ENCODE results near the gene SMYD3. TPM values are rescaled to one million over a fixed set of nuclear protein-coding genes. Genes with fewer than 3 reads are reported as not detected.

SMYD3 gene
- total and polyA plus RNA-seq, 12 donors: 13.5 to 78.2 (median 26.8) TPM

DNA sequence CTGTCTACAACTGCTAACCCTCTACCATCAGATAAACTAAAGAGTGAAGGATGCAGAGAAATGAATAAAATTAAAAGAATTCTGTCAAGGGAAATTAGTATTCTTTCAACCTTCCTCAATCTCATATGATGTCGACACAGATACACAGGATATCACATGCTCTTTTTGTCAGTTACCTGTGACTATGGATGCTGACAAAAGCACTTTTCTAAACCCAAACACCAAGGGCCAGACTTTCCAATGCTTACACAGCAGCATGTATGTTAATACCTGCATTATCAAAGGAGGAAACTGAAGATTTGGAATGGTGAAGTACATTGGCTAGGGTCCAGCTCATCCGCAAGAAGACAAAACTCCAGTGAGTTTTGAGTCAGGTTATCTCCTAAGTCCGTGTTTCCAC, 294.0 kb downstream of the SMYD3 start:
- intact Hi-C loops (cut with DNase I): no loop called here

GRCh38 chr1:246212013-246212412, 295.1 kb downstream of the SMYD3 start:
- Histone ChIP-seq H3K4me3 (no peak overlapping the region), H3K27me3 (no peaks in the 10 kb centered on the region), H3K27ac (no peak overlapping the region), H3K36me3 (replicated peaks in 1 of 2) (no peaks in the 10 kb centered on the region), H3K9me3 (replicated peaks in 1 of 3) (no peaks in the 10 kb centered on the region), H3K4me1 (replicated peaks in 1 of 2) (no peaks in the 10 kb centered on the region)
- no peak for DNase-seq
- TF ChIP-seq CTCF (IDR thresholded peaks at IDR 0.05) (no peak), POLR2A (IDR thresholded peaks at IDR 0.05) (no peak)
- intact Hi-C loops (cut with DNase I): no loop called here
- 95 to 99% (median 97%) methylated on average over 2 of the region's 2 CpGs for WGBS, 4 donors

More for the DNA sequence above, 294.0 kb downstream of the SMYD3 start:
- no peak for TF ChIP-seq CTCF (IDR thresholded peaks at IDR 0.05)
- TF ChIP-seq POLR2A (IDR thresholded peaks at IDR 0.05): no peak
- no peak overlapping the region for H3K4me3 ChIP-seq
- H3K27ac ChIP-seq: no peak overlapping the region
- no peaks in the 10 kb centered on the region for H3K4me1 ChIP-seq (replicated peaks in 1 of 2)
- DNase-seq: no peak
- no peaks in the 10 kb centered on the region for H3K27me3 ChIP-seq
- 84 to 93% (median 89%) methylated on average over 3 of the region's 3 CpGs for WGBS, 4 donors
- no peaks in the 10 kb centered on the region for H3K36me3 ChIP-seq (replicated peaks in 1 of 2)
- no peaks in the 10 kb centered on the region for H3K9me3 ChIP-seq (replicated peaks in 1 of 3)

DNA sequence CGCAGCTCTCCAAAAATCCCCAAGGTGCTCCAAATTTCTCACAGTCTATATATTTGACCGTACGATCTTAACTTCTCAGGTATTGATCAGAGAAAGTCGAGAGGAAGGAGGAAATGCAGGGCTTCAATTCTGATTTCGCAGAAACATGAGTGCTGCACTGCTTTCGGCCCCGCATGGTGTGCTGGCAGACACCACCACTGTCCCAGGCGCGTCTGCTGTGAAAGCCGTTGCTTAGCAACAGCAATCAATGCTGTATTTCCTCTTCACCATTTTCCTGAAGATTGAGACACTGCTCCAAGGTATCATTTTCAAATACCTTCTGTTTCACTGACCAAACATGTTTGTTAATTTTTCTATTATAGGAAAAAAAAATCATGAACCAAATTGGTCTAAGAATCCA, 296.3 kb downstream of the SMYD3 start:
- TF ChIP-seq CTCF (IDR thresholded peaks at IDR 0.05) (no peak), POLR2A (IDR thresholded peaks at IDR 0.05) (no peak)
- no peaks in the 10 kb centered on the region for H3K9me3 ChIP-seq (replicated peaks in 1 of 3)
- H3K4me3 ChIP-seq: no peak overlapping the region
- no peak overlapping the region for H3K27ac ChIP-seq
- WGBS, 4 donors: 80 to 89% (median 87%) methylated on average over 10 of the region's 10 CpGs
- no peaks in the 10 kb centered on the region for H3K4me1 ChIP-seq (replicated peaks in 1 of 2)
- H3K27me3 ChIP-seq: no peaks in the 10 kb centered on the region
- DNase-seq: no peak
- no peaks in the 10 kb centered on the region for H3K36me3 ChIP-seq (replicated peaks in 1 of 2)
- intact Hi-C loops (cut with DNase I): no loop called here

- no peaks in the 10 kb centered on the region for H3K9me3 ChIP-seq (replicated peaks in 1 of 3)
- DNase-seq: no peak
- H3K36me3 ChIP-seq (replicated peaks in 1 of 2): no peaks in the 10 kb centered on the region
- 88 to 93% (median 91%) methylated on average over 2 of the region's 2 CpGs for WGBS, 4 donors
- no peak overlapping the region for H3K4me3 ChIP-seq
- H3K27me3 ChIP-seq: no peaks in the 10 kb centered on the region
- no peak overlapping the region for H3K27ac ChIP-seq
- no peaks in the 10 kb centered on the region for H3K4me1 ChIP-seq (replicated peaks in 1 of 2)
- TF ChIP-seq CTCF (IDR thresholded peaks at IDR 0.05): no peak
- TF ChIP-seq POLR2A (IDR thresholded peaks at IDR 0.05): no peak
- intact Hi-C loops (cut with DNase I): no loop called here
Measured at GRCh38 chr1:246208105-246208504, 299.0 kb downstream of the SMYD3 start.

Measured in adrenal gland (tissue), 12 donors.